HPDE6-E6E7 (cell line): ENCODE data around the gene LZIC.
A peak's percentile ranks its signal among the peaks of the same experiment; 100 is the strongest.

Experiments
- DNase-seq: peaks from one replicate; pipeline ENCODE4 v3.0.0; 2011; ENCODE audit warnings: missing footprints; ENCODE audit errors: extremely low spot score

The LZIC gene

GRCh38 chr1:9910423-9911178, 32.6 kb downstream of the LZIC start:
- peak; percentile 98 for DNase-seq

- DNase-seq: peak; percentile 82
Measured at GRCh38 chr1:9910076-9910422, 33.1 kb downstream of the LZIC start, which contains the start of gene CTNNBIP1. Gene CTNNBIP1, minus strand, starts transcription at chr1:9910269. Its CDS starts 38,205 bp downstream, at chr1:9872064.

- no peak for DNase-seq
Measured at GRCh38 chr1:9909234-9910046, 33.8 kb downstream of the LZIC start.

GRCh38 chr1:9908871-9909233, 34.3 kb downstream of the LZIC start:
- DNase-seq: no peak

GRCh38 chr1:9907441-9907840, 35.8 kb downstream of the LZIC start:
- DNase-seq: no peak

- DNase-seq: no peak
Measured at GRCh38 chr1:9906466-9906865, 36.7 kb downstream of the LZIC start.

- no peak for DNase-seq
Measured at GRCh38 chr1:9905010-9905409, 38.2 kb downstream of the LZIC start.

- no peak for DNase-seq
Measured at GRCh38 chr1:9904596-9904995, 38.6 kb downstream of the LZIC start.

- no peak for DNase-seq
Measured at GRCh38 chr1:9903801-9904527, 39.2 kb downstream of the LZIC start.

- DNase-seq: no peak
Measured at GRCh38 chr1:9902060-9902452, 41.1 kb downstream of the LZIC start.

- no peak for DNase-seq
Measured at GRCh38 chr1:9901148-9902059, 41.8 kb downstream of the LZIC start.

GRCh38 chr1:9900142-9901043, 42.8 kb downstream of the LZIC start:
- DNase-seq: no peak

- no peak for DNase-seq
Measured at GRCh38 chr1:9894115-9894514, 49.1 kb downstream of the LZIC start.

- peak; percentile 67 for DNase-seq
Measured at GRCh38 chr1:9892563-9893528, 50.3 kb downstream of the LZIC start.

- DNase-seq: peak; percentile 73
Measured at GRCh38 chr1:9891207-9891606, 52.0 kb downstream of the LZIC start.

GRCh38 chr1:9890224-9890731, 52.9 kb downstream of the LZIC start:
- peak; percentile 80 for DNase-seq

- DNase-seq: no peak
Measured at GRCh38 chr1:9889411-9889810, 53.8 kb downstream of the LZIC start.

GRCh38 chr1:9888886-9889285, 54.3 kb downstream of the LZIC start:
- no peak for DNase-seq

GRCh38 chr1:9887070-9887469, 56.1 kb downstream of the LZIC start:
- no peak for DNase-seq
